GM18520 (cell line): Measurements from ENCODE around the gene CGNL1.

Experiments
- ATAC-seq: cut with Tn5 transposase; IDR thresholded peaks from one replicate; pipeline ENCODE4 v1.9.1; 2021; ENCODE audit not compliant: unreplicated experiment

The CGNL1 gene

DNA sequence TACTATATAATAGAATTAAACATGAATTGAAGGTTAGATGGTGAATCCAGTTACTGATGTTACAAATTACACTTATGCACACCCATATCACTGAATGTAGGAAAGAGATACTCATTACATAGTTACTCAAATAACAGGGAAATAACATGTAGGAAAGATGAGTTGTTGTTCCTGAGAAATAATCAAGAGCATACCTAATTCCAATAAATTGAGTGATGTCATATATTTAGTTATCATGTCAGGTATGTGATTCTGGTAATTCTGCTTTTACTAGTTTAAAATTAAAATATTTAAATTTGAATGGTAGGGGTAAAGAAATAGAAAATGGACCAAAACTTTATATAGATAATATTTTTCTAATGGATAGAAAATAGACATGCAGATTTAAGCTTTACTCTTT lies 112.8 kb downstream of the CGNL1 start:
- ATAC-seq = no peak

GRCh38 chr15:57493351-57493750 lies 117.0 kb downstream of the CGNL1 start:
- no peak for ATAC-seq

- ATAC-seq = no peak
Measured at GRCh38 chr15:57494581-57494980, 118.3 kb downstream of the CGNL1 start.

DNA sequence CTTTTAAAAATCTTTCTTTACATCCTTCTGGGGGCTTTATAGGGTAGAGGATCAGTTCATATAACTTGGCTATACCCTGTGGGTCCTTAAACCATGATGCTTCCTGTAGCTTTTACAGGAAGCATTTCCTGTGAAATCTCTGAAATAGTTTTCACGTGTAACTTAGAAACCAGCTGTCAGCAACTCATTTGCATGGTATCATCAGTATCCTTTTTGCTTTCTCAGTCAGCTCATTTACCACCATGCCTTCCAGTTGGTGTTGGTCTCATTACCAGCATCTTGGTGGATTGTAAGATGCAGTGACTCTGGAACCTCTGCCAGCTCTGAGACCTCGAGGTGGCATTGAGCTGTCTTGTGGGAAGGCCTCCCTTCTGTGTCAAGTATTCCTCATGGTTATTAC lies 118.7 kb downstream of the CGNL1 start:
- no peak for ATAC-seq

DNA sequence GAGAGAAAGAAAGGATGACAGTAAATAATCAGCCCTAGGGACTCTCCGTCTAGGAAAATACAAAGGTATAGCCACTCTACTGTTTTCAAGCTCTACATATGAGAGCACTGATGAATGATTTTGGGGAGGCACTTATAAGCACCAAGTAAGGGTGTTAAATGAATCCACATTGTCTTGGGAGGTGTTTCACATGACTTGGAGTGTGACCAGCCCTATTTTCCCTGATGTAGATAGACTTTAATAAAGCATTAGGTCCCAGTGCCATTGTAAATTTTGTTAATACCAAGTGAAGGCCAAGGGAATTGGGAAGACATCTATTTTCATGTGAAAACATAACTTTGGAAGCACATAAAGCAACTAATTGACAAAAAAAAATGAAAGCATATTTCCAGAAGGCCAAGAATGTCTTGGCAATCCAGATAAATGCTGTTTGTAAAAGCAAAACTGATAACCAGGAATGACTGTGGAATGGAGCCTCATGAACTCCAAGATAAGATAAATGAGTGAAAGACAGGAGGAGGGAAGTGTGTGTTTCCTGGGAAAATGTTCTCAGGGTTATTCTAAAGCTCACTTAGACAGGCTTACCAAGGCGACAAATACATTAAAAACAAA lies 119.4 kb downstream of the CGNL1 start:
- no peak for ATAC-seq

DNA sequence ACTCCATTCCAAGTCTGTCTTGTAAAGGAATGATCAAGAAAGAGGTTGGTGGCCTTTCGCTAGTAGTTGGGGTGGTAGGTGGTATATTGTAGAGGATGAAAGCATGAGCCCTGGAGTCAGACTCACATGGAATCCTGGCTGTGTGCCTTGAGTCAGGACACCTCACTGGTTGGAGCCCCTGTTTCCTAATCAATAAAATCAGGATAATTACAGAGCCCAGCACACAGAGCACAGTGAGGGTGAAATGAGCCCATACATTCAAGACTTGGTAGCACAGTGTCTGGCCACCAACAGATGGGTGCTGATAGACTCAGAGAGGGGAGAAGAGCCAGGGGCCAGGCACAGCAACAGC lies 120.3 kb downstream of the CGNL1 start:
- no peak for ATAC-seq

DNA sequence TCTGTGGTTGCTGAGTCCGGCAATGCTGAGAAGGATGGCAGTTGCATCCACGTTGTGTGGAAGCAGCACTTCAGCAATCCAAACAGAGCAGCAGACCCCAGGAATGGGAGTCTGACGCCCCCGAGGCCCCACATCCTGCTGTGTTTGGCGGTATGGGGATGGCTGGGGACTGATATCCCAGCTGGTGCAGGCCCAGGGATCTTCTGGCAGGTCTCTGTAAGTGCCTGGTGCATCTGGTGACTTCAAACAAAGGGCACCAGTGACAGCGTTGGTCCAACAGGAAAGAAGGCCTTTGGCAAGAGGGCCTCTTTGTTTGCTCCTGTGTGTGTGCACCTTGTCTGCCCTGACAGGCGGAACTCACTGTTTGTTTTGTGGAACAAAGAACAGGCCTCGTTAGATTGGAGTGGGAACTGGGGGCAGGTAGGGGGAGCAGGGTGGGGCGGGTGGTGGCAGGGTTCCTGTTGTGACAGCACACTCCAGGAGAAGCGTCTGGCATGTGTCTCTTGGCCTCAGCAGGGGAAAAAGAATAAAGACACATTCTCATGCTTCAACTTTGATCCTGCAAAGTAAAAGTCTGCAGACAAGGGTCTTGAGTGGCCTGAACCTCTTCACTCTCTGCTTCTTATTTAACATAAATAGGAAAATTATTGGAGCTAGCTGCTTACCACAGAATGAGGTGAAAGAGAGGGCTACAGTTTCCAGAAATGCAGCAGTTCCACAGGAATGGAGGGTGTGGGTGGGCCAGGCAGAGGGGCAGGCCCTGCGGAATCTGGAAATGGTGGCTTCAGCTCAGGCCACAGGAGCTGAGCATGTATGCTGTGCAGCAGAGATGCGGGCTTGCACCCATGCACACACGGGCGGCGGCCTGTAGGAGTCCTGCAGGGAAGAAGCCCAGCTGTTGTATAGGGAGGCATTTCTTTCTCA lies 120.9 kb downstream of the CGNL1 start:
- no peak for ATAC-seq

GRCh38 chr15:57500256-57500655 lies 124.0 kb downstream of the CGNL1 start:
- no peak for ATAC-seq

DNA sequence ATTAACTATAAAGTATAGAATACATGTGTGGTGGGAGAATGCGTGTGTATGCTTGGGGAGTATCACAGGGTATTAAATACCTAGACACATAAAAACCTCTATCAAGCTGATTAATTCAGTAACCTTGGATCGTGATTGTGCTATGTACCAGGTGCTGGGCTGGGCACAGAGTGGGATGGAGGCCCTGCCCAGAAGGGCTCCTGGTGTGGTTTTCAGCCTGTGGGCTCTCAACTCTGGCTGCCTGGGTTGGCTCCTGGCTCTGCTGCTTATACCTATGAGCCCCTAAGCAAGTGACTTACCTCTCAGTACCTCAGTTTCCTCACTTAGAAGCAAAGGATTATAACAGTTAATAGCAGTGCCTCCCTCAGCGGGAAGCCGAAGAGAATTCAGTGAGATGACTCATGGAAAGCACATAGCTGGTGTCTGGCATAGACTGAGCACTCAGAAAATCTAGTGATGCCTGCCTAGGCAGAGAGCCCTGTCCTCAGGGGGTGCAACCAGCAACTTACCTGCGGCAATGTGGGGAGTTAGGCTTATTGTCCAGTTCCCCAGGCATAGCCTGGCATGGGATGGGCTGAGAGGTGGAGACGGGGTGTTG lies 124.8 kb downstream of the CGNL1 start:
- no peak for ATAC-seq

DNA sequence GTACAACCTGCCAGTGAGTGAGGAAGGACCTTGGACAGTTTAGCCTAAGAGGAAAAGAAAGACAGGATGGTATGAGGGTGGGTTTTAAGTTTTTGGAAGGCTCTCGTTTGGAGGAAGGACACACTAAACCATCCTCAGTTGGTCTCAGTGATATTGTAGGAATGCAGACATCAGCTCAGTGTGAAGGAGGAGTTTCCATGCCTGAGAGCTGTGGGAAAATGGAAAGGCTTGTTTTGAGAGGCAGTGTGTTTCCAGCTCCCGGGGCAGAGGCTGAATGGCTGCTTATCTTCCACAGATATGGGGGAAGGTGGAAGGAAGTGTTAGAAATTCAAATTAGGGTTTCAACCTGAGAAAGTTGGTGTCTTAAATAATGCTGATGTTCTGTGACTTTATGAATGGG lies 125.8 kb downstream of the CGNL1 start:
- no peak for ATAC-seq

GRCh38 chr15:57503051-57503702 lies 126.9 kb downstream of the CGNL1 start:
- ATAC-seq = no peak

DNA sequence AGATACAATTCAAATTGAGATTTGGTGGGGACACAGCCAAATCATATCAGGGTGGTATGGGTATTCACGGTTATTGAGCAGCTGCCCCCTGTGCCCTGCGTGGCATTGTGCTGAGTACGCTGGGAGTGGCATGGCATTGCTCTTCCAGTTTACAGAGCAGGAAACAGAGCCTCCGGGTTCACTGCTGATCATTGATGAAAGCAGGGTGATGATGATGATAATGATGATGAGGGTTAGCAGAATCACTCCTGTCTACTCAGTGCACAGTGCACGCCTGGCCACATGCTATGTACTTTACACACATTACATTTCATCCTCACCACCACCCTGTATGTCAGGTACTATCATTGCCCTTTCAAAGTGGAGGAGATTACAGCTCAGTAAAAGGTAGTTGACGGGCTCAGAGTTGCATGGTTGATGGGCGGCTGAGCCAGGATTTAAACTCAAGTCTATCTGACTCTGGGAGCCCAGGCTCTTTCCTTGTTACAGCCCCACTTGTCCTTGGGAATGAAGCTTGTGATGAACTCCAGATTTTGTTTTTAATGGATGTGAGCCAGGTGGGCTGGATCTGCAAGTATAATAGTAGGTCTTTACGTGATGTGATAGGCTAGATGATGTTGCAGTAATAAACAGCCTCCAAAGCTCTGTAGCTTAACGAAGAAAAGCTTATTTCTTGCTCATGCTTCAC lies 127.8 kb downstream of the CGNL1 start:
- no peak for ATAC-seq

DNA sequence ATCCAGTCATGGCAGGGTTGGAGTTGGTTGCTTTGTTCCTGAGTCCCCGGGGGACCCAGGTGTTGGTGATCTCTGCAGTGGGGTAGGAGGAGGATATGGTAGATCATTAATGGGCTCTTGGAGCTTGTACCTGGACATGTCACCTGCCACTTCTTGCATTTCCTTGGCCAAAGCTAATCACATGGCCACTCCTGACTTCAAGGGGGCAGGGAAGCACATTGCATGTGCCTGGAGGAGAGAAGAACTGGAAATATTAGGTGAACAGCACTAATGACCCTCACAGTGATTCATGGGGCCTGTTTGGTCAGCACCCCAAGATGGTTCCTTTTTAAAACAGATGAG lies 128.3 kb downstream of the CGNL1 start:
- ATAC-seq = no peak

- no peak for ATAC-seq
Measured at GRCh38 chr15:57505056-57505715, 128.9 kb downstream of the CGNL1 start.

- ATAC-seq = no peak
Measured at GRCh38 chr15:57505949-57506391, 129.7 kb downstream of the CGNL1 start.

DNA sequence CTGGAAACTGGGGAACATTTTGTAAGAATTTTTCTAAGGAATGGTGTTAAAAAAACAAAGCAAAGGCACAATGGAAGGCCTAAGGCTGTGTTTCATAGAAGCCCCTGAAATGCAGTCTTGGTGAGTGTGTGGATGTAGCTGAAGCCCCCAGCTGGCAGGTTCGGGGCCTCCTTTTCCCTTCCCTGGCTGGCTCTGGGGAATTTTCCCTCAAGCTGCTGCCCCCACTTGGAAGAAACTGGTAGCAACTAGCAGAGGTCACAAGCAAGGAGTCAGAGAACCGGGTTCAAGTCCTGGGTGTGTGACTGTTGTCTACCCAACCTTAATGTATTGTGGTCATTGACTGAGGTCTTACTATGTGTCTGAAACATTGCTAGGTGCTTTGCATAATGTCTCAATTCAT lies 130.1 kb downstream of the CGNL1 start:
- ATAC-seq = no peak

- no peak for ATAC-seq
Measured at GRCh38 chr15:57507111-57507510, 130.8 kb downstream of the CGNL1 start.

- no peak for ATAC-seq
Measured at GRCh38 chr15:57509126-57509525, 132.8 kb downstream of the CGNL1 start.

- ATAC-seq = no peak
Measured at GRCh38 chr15:57509965-57510364, 133.7 kb downstream of the CGNL1 start.

DNA sequence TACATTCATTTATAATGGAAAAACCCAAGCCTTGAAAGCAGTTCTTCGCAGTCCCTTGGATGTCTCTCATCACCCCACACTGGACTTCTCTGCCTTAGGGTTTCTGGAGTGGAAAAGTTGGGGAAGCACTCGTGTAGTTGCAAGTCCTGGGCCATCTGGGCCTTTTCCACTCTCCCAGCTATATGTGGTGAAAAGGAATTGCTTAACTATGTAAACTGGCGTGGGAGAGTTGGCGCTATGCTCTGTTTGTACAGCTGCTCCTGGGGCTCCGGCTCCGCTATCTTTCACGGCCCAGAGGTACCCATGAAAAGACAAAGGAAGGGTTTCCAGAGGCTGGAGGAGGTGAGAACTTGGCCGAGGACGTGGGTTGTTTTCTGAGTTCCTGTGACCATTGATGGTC lies 134.3 kb downstream of the CGNL1 start:
- ATAC-seq = no peak
